Breast epithelium (tissue), 4 donors: ENCODE measurements around the gene CDK19. TPM values are rescaled to one million over a fixed set of nuclear protein-coding genes. Genes with fewer than 3 reads are reported as not detected.

Experiments
- DNase-seq, 2 donors: peaks; one replicate each; pipeline ENCODE4 v3.0.0-alpha.2; 2019; ENCODE audit warnings: low spot score in 2 of 2
- H3K27ac ChIP-seq, 2 donors: fragments of 200-600 bp; sonication (generic) in 1 of 2; one replicate each; pipeline ENCODE4 v1.5.1; 2016 to 2019; ENCODE audit warnings: mild to moderate bottlenecking in 1 of 2
- H3K27me3 ChIP-seq, 2 donors: fragments of 200-600 bp; sonication (generic) in 1 of 2; one replicate each; pipeline versions ENCODE4 v1.5.1 to v1.6.0; 2017 to 2019; ENCODE audit warnings: control low read depth in 1 of 2, mild to moderate bottlenecking in 1 of 2
- H3K36me3 ChIP-seq: fragments of 200-600 bp; one replicate; pipeline ENCODE4 v1.5.1; 2019
- H3K4me1 ChIP-seq, 2 donors: fragments of 200-600 bp; sonication (generic); one replicate each; pipeline ENCODE4 v1.5.1; 2016 to 2019; ENCODE audit warnings: control low read depth in 1 of 2
- H3K4me3 ChIP-seq, 3 donors: fragments of 200-600 bp; sonication (generic); 1 replicate in 2 of 3; 2 replicates in 1 of 3; pipeline ENCODE4 v1.5.1; 2016 to 2019; ENCODE audit warnings: mild to moderate bottlenecking in 3 of 3, moderate library complexity in 2 of 3
- H3K9me3 ChIP-seq, 2 donors: fragments of 200-600 bp; sonication (generic) in 1 of 2; one replicate each; pipeline ENCODE4 v1.5.1; 2016 to 2019; ENCODE audit warnings: control low read depth in 1 of 2
- POLR2A ChIP-seq: fragments of 450-650 bp; IDR thresholded peaks from one replicate; pipeline ENCODE4 v1.6.1; 2016; ENCODE audit warnings: antibody characterized with exemption, mild to moderate bottlenecking, moderate library complexity
- POLR2AphosphoS5 ChIP-seq, 3 donors: sonication (generic); formaldehyde crosslinking; IDR thresholded peaks; one replicate each; pipeline ENCODE4 v1.6.1; 2017; ENCODE audit warnings: antibody characterized with exemption in 3 of 3
- intact Hi-C: fragments of 100-400 bp; cut with DNase I; formaldehyde crosslinking; loops from one replicate; pipeline ENCODE4 v1.15.1; 2023; ENCODE audit warnings: low total_unique reads
- total RNA-seq, 3 donors: library from RNA; depleted of rRNA; stranded (reverse); fragments of >200 nt; gene quantifications; one replicate each; pipeline ENCODE4 v1.1.0, GENCODE V29; 2016
- TF ChIP-seq, protein P1 (sequence below), 3 donors: fragments of 450-650 bp; IDR thresholded peaks; one replicate each; pipeline ENCODE4 v1.5.1; 2016 to 2017; ENCODE audit warnings: antibody characterized with exemption in 3 of 3, mild to moderate bottlenecking in 3 of 3, moderate library complexity in 3 of 3

Gene CDK19
- total RNA-seq, 3 donors from 2014 or later = 14.1 to 17.9 (median 17.9) TPM

DNA sequence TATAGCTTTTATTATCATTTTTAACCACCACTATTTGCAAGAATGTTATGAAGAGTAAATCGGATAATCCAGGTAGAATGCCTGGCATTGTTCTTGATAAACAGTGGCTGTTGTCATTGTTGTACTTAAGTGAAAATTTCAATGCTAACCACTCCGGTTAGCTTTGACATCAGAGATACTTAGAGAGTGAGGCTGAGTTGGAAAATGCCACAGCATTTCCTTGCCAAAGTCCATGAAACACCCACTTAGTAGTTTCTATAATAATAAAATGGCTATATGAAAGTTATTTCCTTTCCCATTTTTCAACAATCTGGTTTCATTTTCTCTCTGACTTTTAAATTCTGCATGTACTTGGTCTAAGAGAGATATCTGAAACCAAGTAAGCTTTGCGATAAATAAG lies 132.0 kb downstream of the CDK19 start:
- DNase-seq = no peak
- Histone ChIP-seq H3K9me3 (no peaks in the 10 kb centered on the region), H3K27ac (no peak overlapping the region), H3K27me3 (no peaks in the 10 kb centered on the region), H3K4me1 (no peaks in the 10 kb centered on the region), H3K4me3 (no peak overlapping the region), H3K36me3 (no peaks in the 10 kb centered on the region)
- intact Hi-C loops = loop anchor here (10.0 kb wide), 2 partner anchors 262 to 448 kb away; no protein-coding TSS in a partner anchor
- TF ChIP-seq POLR2AphosphoS5 (IDR thresholded peaks at IDR 0.05) (no peak), POLR2A (no peak)
- TF ChIP-seq, protein P1, sequence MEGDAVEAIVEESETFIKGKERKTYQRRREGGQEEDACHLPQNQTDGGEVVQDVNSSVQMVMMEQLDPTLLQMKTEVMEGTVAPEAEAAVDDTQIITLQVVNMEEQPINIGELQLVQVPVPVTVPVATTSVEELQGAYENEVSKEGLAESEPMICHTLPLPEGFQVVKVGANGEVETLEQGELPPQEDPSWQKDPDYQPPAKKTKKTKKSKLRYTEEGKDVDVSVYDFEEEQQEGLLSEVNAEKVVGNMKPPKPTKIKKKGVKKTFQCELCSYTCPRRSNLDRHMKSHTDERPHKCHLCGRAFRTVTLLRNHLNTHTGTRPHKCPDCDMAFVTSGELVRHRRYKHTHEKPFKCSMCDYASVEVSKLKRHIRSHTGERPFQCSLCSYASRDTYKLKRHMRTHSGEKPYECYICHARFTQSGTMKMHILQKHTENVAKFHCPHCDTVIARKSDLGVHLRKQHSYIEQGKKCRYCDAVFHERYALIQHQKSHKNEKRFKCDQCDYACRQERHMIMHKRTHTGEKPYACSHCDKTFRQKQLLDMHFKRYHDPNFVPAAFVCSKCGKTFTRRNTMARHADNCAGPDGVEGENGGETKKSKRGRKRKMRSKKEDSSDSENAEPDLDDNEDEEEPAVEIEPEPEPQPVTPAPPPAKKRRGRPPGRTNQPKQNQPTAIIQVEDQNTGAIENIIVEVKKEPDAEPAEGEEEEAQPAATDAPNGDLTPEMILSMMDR (IDR thresholded peaks at IDR 0.05) = no peak

- peak in 1 of 2 donors; percentile 47 for DNase-seq
- Histone ChIP-seq H3K4me1 (no peaks in the 10 kb centered on the region), H3K4me3 (no peak overlapping the region), H3K9me3 (no peaks in the 10 kb centered on the region), H3K27me3 (no peaks in the 10 kb centered on the region), H3K36me3 (no peaks in the 10 kb centered on the region), H3K27ac (no peak overlapping the region)
- intact Hi-C loops = loop anchor here (10.0 kb wide), 2 partner anchors 262 to 448 kb away; no protein-coding TSS in a partner anchor
- TF ChIP-seq POLR2A = no peak
- TF ChIP-seq, protein P1 (IDR thresholded peaks at IDR 0.05) = peak; percentile 11 to 75 (median 71)
- peak in 1 of 3 donors; percentile 19 for TF ChIP-seq POLR2AphosphoS5 (IDR thresholded peaks at IDR 0.05)
Observed at GRCh38 chr6:110682460-110682853, 132.8 kb downstream of the CDK19 start.

DNA sequence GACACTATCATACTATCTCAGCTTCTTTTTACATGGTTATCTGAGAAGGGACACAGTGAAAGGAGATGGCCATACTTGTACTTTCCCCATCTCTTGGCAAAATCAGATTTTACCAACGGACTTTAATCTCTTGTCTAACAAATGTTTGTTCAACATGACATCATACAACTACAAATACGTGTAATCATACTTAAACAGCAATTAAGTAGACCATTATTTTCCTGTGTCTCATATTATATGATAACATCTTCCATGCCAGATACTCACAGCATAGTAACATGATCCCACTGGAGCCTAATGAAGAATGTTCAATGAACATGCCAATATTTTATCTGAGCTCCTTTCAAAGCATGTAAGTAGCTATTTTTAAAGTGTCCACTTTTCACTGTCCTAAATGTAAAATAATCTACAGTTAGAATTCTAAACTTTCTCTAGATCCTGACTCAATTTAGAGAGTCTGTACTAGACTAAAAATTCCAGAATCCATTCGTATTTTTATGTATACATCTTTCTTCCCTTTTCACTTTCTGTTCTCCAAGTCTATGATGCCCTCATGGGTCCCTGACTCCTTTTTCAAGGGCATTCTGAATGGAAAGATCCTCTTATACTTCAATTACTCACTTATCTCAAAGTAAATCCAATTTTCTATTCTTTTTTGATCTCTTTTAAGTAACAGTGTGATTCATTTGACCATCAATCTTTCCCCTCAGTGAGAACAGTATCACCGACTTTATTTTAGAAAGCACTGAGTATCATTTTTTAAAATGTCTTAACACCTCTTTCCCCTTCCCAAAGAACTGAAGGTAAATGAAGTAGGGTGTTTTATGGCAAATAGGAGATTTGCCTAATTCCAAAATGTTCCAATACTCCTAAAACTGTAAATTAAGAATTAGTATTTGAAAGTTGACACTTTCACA lies 133.5 kb downstream of the CDK19 start:
- TF ChIP-seq, protein P1 (IDR thresholded peaks at IDR 0.05) = no peak
- no peak for TF ChIP-seq POLR2A
- TF ChIP-seq POLR2AphosphoS5 (IDR thresholded peaks at IDR 0.05) = no peak
- Histone ChIP-seq H3K9me3 (no peaks in the 10 kb centered on the region), H3K36me3 (no peaks in the 10 kb centered on the region), H3K27me3 (no peaks in the 10 kb centered on the region), H3K4me1 (no peaks in the 10 kb centered on the region), H3K4me3 (no peak overlapping the region), H3K27ac (no peak overlapping the region)
- no peak for DNase-seq
- intact Hi-C loops = loop anchor here (10.0 kb wide), 2 partner anchors 263 to 447 kb away; no protein-coding TSS in a partner anchor

DNA sequence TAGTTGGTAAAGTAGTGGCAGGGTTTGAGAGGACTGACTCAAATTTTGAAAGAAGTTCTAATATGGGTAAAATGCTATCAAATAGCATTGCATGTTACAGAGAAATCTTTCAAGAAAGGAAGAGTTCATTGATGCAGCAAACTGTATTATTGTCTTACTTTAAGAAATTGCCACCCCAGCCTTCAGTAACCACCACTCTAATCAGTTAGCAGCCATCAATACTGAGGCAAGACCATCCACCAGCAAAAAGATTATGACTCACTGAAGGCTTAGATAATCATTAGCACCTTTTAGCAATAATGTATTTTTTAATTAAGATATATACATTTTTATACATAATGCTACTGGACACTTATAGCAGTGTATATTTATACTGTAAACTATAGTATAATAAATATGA lies 138.9 kb downstream of the CDK19 start:
- intact Hi-C loops = loop anchor here (10.0 kb wide), 1 partner anchor 918 kb away; no protein-coding TSS in a partner anchor

More for the DNA sequence above, 138.9 kb downstream of the CDK19 start:
- H3K9me3 ChIP-seq = no peaks in the 10 kb centered on the region
- H3K27me3 ChIP-seq = no peaks in the 10 kb centered on the region
- H3K4me1 ChIP-seq = no peaks in the 10 kb centered on the region
- H3K36me3 ChIP-seq = no peaks in the 10 kb centered on the region
- no peak overlapping the region for H3K4me3 ChIP-seq
- no peak for DNase-seq
- H3K27ac ChIP-seq = no peak overlapping the region
- TF ChIP-seq POLR2A (no peak), POLR2AphosphoS5 (IDR thresholded peaks at IDR 0.05) (no peak)
- TF ChIP-seq, protein P1 (IDR thresholded peaks at IDR 0.05) = no peak
